ENCODE data around the gene STK10. TPM values are rescaled to one million over a fixed set of nuclear protein-coding genes. Genes with fewer than 3 reads are reported as not detected.

Gene STK10
- total and polyA plus RNA-seq, 2 experiments from 2014 or later, result 7.5 to 17.8 TPM

GRCh38 chr5:171992305-171992704 lies 195.7 kb downstream of the STK10 start:
- H3F3A ChIP-seq (replicated peaks; ENCODE audit: low read depth), result no peaks in the 10 kb centered on the region; the same call in 1 of the 2 replicates
- H3K4me3 ChIP-seq, result no peak overlapping the region
- no peaks in the 10 kb centered on the region for H3K27me3 ChIP-seq (ENCODE audit: insufficient read depth)
- no peak for ATAC-seq
- Mint-ChIP-seq H3K36me3 (ENCODE audit: low read depth) (peaks cover 21% of the 10 kb centered on the region), H3K4me1 (peaks cover 49% of the 10 kb centered on the region), H3K4me3 (no peak overlapping the region), H3K27ac (peak overlapping the region; percentile 75; the same call in 1 of the 2 replicates), H3K27me3 (ENCODE audit: insufficient read depth, low read depth, poor library complexity) (peaks cover 5% of the 10 kb centered on the region), H3K9me3 (no peaks in the 10 kb centered on the region)
- TF ChIP-seq CTCF (conservative IDR thresholded peaks at IDR 0.05; ENCODE audit: low read depth in 2 of 2) (no peak), EZH2phosphoT487 (IDR thresholded peaks at IDR 0.05; ENCODE audit: unreplicated experiment) (no peak), STAT1 (IDR thresholded peaks at IDR 0.05; ENCODE audit: unreplicated experiment) (no peak), REST (IDR thresholded peaks at IDR 0.05; ENCODE audit: unreplicated experiment) (no peak), CREB1 (CRISPR knock-in tag; IDR thresholded peaks at IDR 0.05; ENCODE audit: low read depth) (no peak), POLR2AphosphoS5 (IDR thresholded peaks at IDR 0.05; ENCODE audit: low read depth) (no peak), ETS1 (IDR thresholded peaks at IDR 0.05) (no peak), EZH2 (IDR thresholded peaks at IDR 0.05; ENCODE audit: low read depth, unreplicated experiment) (no peak)
- no peaks in the 10 kb centered on the region for H3K9me2 ChIP-seq (ENCODE audit: insufficient read depth)
- 0 out of 2 replicates have a peak overlapping the region, but pooled peaks have one; percentile 45 for H3K27ac ChIP-seq (ENCODE audit: low read depth)
- no peak for DNase-seq (ENCODE audit: low spot score)
- peaks cover 100% of the 10 kb centered on the region for H3K79me2 ChIP-seq (replicated peaks; ENCODE audit: insufficient read depth)
- H3K36me3 ChIP-seq (ENCODE audit: insufficient read depth), result no peaks in the 10 kb centered on the region
- peaks cover 36% of the 10 kb centered on the region for H3K4me1 ChIP-seq (ENCODE audit: insufficient read depth)
- peaks cover 59% of the 10 kb centered on the region for H4K20me1 ChIP-seq (replicated peaks; ENCODE audit: insufficient read depth)
- no peak overlapping the region for H2AFZ ChIP-seq
- no peak overlapping the region for H3K4me2 ChIP-seq

Other genes with a start within 250 kb of the STK10 start
- 88.0 and 102 TPM in 2 replicates for gene FBXW11, start 181.6 kb downstream of the STK10 start, total RNA-seq (2014; rRNA removed; shearing (Covaris generic))
- gene FBXW11, start 181.6 kb downstream of the STK10 start, polyA plus RNA-seq (2016; fragmentation: Nextera tagmentation; extraction: Ambion mirVana), result 45.0 and 49.1 TPM in 2 replicates
- not detected in 2 replicates for gene EFCAB9, start 5.9 kb upstream of the STK10 start, total RNA-seq (2014; rRNA removed; shearing (Covaris generic))
- not detected in 2 replicates for gene EFCAB9, start 5.9 kb upstream of the STK10 start, polyA plus RNA-seq (2016; fragmentation: Nextera tagmentation; extraction: Ambion mirVana)
- gene UBTD2, start 95.5 kb upstream of the STK10 start, total RNA-seq (2014; rRNA removed; shearing (Covaris generic)), result 44.2 and 46.3 TPM in 2 replicates
- gene UBTD2, start 95.5 kb upstream of the STK10 start, polyA plus RNA-seq (2016; fragmentation: Nextera tagmentation; extraction: Ambion mirVana), result 15.5 and 17.9 TPM in 2 replicates